IPS DF 6.9 (cell line): ENCODE data around the gene SH3BP4.
A peak's percentile ranks its signal among the peaks of the same experiment; 100 is the strongest.

Experiments used
- DNase-seq: peaks from one replicate; pipeline ENCODE4 v3.0.0-alpha.2; 2013; ENCODE audit warnings: low read depth, low spot score
- H3K27ac ChIP-seq: one replicate; pipeline ENCODE4 v1.5.1; 2013; ENCODE audit warnings: low read length, control low read depth
- H3K27me3 ChIP-seq: 2 replicates; pipeline ENCODE4 v1.6.1; 2013; ENCODE audit warnings: mild to moderate bottlenecking, low read length; ENCODE audit not compliant: control insufficient read depth, insufficient read depth
- H3K36me3 ChIP-seq: 2 replicates; pipeline ENCODE4 v1.6.1; 2013; ENCODE audit warnings: low read length; ENCODE audit not compliant: control insufficient read depth, insufficient read depth
- H3K4me1 ChIP-seq: 2 replicates; pipeline ENCODE4 v1.6.1; 2013; ENCODE audit warnings: low read length; ENCODE audit not compliant: control insufficient read depth, insufficient read depth
- H3K4me3 ChIP-seq: 2 replicates; pipeline ENCODE4 v1.5.1; 2013; ENCODE audit warnings: mild to moderate bottlenecking, low read length
- H3K9me3 ChIP-seq: 2 replicates; pipeline ENCODE4 v1.6.1; 2013; ENCODE audit warnings: low read length, inconsistent platforms; ENCODE audit not compliant: control insufficient read depth, insufficient read depth
- WGBS: extraction: QIAGEN DNeasy Blood & Tissue Kit; methylation state at CpG from one replicate; pipeline ENCODE4 v1.1.7; 2013; ENCODE audit warnings: mixed read lengths, missing lambda C conversion rate; ENCODE audit not compliant: insufficient read length, insufficient coverage; 5-methylcytosine and 5-hydroxymethylcytosine counted together

Gene SH3BP4

GRCh38 chr2:234947556-234947955 is 4.3 kb upstream of the SH3BP4 start:
- Histone ChIP-seq H3K36me3 (no peaks in the 10 kb centered on the region), H3K27me3 (no peaks in the 10 kb centered on the region; the same call in 1 of the 2 replicates), H3K4me1 (0 out of 2 replicates have a peak, but pooled peaks cover 2% of the 10 kb centered on the region), H3K4me3 (no peak overlapping the region), H3K9me3 (no peaks in the 10 kb centered on the region), H3K27ac (no peak overlapping the region)
- no CpG with 5 or more reads among the region's 3 CpGs for WGBS
- DNase-seq: no peak

DNA sequence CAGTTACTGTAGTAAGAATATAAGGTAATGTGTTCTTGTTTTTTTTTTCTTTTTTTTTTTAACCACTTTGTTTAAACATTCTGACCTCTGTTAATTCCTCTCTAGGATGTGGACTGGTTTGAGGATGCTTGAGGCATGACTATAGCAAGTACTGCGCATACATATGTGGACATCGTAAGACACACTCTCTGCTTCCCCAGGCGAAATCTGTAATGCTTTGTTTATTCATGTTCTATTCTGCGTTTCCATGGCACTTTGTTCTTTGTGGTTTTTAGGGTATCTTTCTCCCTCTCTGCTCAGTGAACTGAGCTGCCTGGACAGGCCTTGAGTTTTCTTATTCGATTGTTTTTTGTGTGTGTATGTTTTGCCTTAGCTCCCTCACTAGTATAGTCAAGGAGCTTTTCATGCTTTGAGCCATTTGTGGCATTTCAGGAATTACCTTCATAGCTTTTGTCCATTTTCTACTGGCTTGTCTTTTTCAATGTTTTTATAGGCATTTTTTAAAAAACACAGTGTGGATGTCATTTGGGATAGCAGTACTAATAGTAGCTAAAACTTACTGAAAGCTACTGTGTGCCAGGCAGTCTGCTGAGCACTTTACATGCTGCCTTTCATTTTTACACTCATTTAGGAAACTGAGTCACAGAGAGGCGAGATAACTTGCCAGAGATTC is 1.9 kb upstream of the SH3BP4 start:
- no CpG with 5 or more reads among the region's 6 CpGs for WGBS
- no peak for DNase-seq
- H3K36me3 ChIP-seq: no peaks in the 10 kb centered on the region
- no peak overlapping the region for H3K4me3 ChIP-seq
- H3K27ac ChIP-seq: no peak overlapping the region
- no peaks in the 10 kb centered on the region; the same call in 1 of the 2 replicates for H3K27me3 ChIP-seq
- no peaks in the 10 kb centered on the region for H3K9me3 ChIP-seq
- H3K4me1 ChIP-seq: 0 out of 2 replicates have a peak, but pooled peaks cover 2% of the 10 kb centered on the region

DNA sequence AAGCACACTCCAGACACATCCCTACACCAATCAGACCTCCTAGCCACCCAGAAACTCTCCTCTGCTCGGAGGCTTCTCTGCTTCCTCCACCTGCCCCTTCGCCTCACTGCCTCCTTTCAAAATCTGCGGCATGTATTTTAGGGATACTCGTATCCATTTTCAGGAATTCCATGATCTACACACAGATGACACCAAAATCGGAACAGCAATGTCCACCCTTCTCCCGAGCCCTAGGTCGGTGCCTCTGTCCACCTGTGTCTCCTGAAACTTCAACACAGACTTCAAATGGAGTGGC is 1.4 kb upstream of the SH3BP4 start:
- 0 out of 2 replicates have a peak, but pooled peaks cover 4% of the 10 kb centered on the region for H3K4me1 ChIP-seq
- no peaks in the 10 kb centered on the region for H3K36me3 ChIP-seq
- H3K9me3 ChIP-seq: no peaks in the 10 kb centered on the region
- DNase-seq: no peak
- no peaks in the 10 kb centered on the region; the same call in 1 of the 2 replicates for H3K27me3 ChIP-seq
- H3K4me3 ChIP-seq: no peak overlapping the region
- no CpG with 5 or more reads among the region's 7 CpGs for WGBS
- no peak overlapping the region for H3K27ac ChIP-seq

DNA sequence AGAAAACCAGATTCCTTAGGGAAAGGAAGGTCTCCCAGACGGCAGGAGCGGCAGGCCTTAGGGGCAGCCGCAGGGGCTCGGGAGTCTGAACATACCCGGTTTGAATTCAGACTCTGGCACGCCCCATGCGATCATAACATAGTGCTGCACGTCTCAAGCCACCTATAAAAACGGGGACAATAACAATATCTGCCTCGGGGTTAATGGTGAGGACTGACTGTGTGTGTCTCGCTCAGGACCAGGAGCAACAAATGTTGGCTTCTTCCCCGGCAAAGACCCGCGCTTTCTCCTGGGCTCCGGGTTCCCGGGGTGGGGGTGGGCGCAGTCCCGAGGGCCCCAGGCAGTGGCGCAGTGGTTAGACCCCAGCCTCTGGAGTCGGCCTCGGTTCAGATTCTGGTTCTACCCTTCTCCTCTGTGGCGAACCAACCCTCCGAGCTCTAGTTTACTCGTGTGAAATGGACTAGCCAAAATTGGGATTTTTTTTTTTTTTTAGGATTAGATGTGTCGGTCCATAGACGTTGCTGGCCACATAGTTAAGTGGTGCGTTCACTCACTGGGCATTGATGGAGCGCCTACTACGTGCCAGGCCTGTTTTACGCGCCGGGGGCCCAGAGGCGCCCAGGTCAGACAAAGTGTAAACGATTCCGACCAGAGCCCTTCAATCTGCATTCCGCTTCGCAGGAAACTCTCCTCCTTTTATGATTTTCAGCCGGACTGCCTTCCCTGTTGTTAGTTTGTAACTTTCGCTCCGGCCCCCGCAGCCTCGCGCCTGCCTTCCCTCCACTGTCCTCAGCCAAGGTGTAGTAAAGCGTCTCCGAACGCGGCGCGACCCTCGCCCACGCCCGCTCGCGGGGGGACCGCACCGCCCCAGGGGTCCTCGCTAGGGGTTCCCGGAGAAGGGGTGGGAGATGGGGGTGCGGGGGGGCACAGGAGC is 820 bp upstream of the SH3BP4 start:
- H3K27ac ChIP-seq: no peak overlapping the region
- H3K4me3 ChIP-seq: peak overlapping the region; percentile 29; the same call in 1 of the 2 replicates
- no peaks in the 10 kb centered on the region for H3K36me3 ChIP-seq
- no peaks in the 10 kb centered on the region for H3K9me3 ChIP-seq
- H3K4me1 ChIP-seq: 0 out of 2 replicates have a peak, but pooled peaks cover 4% of the 10 kb centered on the region
- no peak for DNase-seq
- no peaks in the 10 kb centered on the region; the same call in 1 of the 2 replicates for H3K27me3 ChIP-seq
- no CpG with 5 or more reads among the region's 59 CpGs for WGBS

- Histone ChIP-seq H3K27me3 (no peaks in the 10 kb centered on the region; the same call in 1 of the 2 replicates), H3K9me3 (no peaks in the 10 kb centered on the region), H3K27ac (no peak overlapping the region), H3K36me3 (no peaks in the 10 kb centered on the region), H3K4me3 (peak overlapping the region; percentile 85), H3K4me1 (0 out of 2 replicates have a peak, but pooled peaks cover 4% of the 10 kb centered on the region)
- WGBS: no CpG with 5 or more reads among the region's 102 CpGs
- no peak for DNase-seq
These were observed 676 bp downstream of the SH3BP4 start for GRCh38 chr2:234952270-234953115.

DNA sequence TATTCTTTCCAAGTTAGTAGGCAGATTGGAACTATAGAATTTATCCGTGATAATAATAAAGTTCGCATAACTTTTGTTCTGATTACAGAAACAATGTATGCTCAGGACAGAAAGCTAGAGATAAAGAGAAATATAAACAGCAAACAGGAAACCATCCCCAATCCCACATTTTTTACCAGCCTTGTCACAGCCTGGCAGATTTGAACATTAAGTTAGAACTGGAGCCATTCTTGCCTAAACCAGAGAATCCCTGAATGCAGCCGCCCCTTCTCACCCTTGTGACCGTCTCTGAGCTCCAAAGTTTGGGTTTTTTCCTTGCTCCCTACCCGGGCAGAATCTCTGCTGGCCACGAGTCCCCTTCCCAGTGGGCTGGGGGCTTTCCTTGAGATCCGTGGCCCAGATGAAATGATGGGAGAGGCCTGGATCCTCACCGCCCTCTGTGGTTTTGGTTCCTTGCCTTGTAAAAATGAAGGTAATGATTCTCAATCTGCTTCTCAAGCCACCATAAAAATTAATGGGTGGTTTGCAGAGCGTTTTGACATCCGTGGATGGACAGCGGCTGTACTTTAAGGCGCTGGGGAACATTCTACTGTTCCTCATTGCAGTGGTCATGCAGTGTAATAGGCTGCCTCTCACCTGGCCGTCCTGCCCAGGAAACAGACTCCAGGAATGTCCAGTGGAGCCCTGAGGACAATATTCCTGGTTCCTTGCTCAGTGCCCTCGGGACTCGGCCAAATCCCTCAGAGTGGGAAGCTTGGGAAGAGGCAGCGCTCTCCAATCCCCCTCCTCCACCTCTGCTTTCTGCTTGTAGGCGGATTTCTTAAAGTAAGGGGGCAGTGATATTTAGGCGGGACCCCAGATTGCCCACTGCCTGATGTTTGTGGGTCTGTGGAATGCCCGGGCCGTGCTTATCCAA is 1.6 kb downstream of the SH3BP4 start:
- Histone ChIP-seq H3K4me3 (peak overlapping the region; percentile 85; the same call in 1 of the 2 replicates), H3K27ac (no peak overlapping the region), H3K27me3 (no peaks in the 10 kb centered on the region; the same call in 1 of the 2 replicates), H3K9me3 (no peaks in the 10 kb centered on the region), H3K36me3 (no peaks in the 10 kb centered on the region), H3K4me1 (0 out of 2 replicates have a peak, but pooled peaks cover 6% of the 10 kb centered on the region)
- no peak for DNase-seq
- WGBS: no CpG with 5 or more reads among the region's 20 CpGs

DNA sequence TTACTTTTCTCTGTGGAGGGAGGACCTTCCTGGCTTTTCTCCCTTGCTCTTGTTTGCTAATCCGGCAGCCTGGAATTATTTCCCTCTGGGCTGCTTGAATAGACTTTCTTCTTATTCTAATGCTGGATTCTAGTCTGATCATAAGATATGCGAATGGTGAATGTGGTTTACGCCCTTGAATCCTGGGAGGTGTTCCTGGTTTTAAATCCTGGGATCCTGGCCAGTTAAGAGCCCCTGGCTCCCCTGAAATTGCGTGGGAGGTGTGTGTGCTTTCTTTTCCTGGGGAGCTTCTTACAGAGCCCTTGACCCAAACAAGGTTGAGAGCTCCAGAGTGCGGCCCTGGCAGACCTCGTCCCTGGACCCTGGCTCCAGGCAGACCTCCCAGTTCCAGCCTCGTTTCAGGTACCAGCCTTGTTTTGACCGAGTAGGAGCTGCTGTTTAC is 2.8 kb downstream of the SH3BP4 start:
- Histone ChIP-seq H3K4me3 (no peak overlapping the region), H3K27me3 (no peaks in the 10 kb centered on the region; the same call in 1 of the 2 replicates), H3K36me3 (no peaks in the 10 kb centered on the region), H3K27ac (no peak overlapping the region), H3K9me3 (no peaks in the 10 kb centered on the region), H3K4me1 (0 out of 2 replicates have a peak, but pooled peaks cover 6% of the 10 kb centered on the region)
- no peak for DNase-seq
- no CpG with 5 or more reads among the region's 8 CpGs for WGBS

DNA sequence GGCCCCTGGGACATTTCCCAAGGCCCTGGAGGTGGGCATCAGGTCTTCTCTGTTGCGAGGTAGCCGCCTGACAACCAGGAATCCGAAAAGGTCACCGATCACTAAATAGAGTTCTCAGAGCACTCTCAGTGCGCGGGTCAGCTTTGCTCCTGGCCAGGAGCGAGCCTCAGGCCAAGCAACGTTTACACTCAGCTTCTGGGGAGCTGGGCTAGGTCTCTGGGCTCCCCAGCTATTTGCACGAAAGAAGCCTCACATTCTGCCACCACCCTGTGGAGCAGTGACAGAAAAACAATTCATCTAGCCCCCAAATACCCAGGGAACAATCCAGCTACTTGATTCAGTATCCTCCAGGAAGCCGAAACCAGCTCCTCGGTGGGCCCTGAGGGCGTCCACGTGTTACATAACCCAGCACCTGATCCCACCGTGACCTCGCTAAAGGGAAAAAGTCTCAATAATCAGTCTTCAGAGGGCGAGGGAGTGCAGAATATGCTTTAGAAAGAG is 3.3 kb downstream of the SH3BP4 start:
- peaks cover 6% of the 10 kb centered on the region; the same call in 1 of the 2 replicates for H3K4me1 ChIP-seq
- no peaks in the 10 kb centered on the region; the same call in 1 of the 2 replicates for H3K27me3 ChIP-seq
- DNase-seq: no peak
- no peak overlapping the region for H3K27ac ChIP-seq
- WGBS: no CpG with 5 or more reads among the region's 16 CpGs
- no peaks in the 10 kb centered on the region for H3K9me3 ChIP-seq
- H3K4me3 ChIP-seq: no peak overlapping the region
- no peaks in the 10 kb centered on the region for H3K36me3 ChIP-seq

- H3K4me1 ChIP-seq: peaks cover 7% of the 10 kb centered on the region; the same call in 1 of the 2 replicates
- H3K27ac ChIP-seq: no peak overlapping the region
- H3K9me3 ChIP-seq: no peaks in the 10 kb centered on the region
- no peak overlapping the region for H3K4me3 ChIP-seq
- WGBS: no CpG with 5 or more reads among the region's 10 CpGs
- no peak for DNase-seq
- no peaks in the 10 kb centered on the region for H3K27me3 ChIP-seq
- no peaks in the 10 kb centered on the region for H3K36me3 ChIP-seq
These were observed 4.2 kb downstream of the SH3BP4 start for GRCh38 chr2:234955971-234956509.
